Astrocyte of the cerebellum (primary cell): Measurements from ENCODE around the gene CALHM3.
A peak's percentile ranks its signal among the peaks of the same experiment; 100 is the strongest.
"Not testable (repeated sequence)": the region's sequence is repeated elsewhere in the genome, so short reads cannot be mapped to it uniquely, and the experiment has no call there.

Experiments
- DNase-seq: peaks from one replicate; pipeline ENCODE4 v3.0.0-alpha.2; 2011; ENCODE audit warnings: low read depth
- H3K4me3 ChIP-seq: 2 replicates; pipeline ENCODE4 v1.5.1; 2011; ENCODE audit warnings: mild to moderate bottlenecking, low read depth, low read length, moderate library complexity
- in situ Hi-C: cut with HindIII; loops from 2 replicates; pipeline ENCODE4 v1.10.0; 2017; ENCODE audit warnings: low sequenced_read_pairs
- TF ChIP-seq, protein P1 (sequence below): IDR thresholded peaks from 2 replicates; pipeline ENCODE4 v1.5.1; 2012; ENCODE audit warnings: low read length, low read depth, moderate library complexity, mild to moderate bottlenecking; ENCODE audit errors: missing control alignments

The CALHM3 gene

DNA sequence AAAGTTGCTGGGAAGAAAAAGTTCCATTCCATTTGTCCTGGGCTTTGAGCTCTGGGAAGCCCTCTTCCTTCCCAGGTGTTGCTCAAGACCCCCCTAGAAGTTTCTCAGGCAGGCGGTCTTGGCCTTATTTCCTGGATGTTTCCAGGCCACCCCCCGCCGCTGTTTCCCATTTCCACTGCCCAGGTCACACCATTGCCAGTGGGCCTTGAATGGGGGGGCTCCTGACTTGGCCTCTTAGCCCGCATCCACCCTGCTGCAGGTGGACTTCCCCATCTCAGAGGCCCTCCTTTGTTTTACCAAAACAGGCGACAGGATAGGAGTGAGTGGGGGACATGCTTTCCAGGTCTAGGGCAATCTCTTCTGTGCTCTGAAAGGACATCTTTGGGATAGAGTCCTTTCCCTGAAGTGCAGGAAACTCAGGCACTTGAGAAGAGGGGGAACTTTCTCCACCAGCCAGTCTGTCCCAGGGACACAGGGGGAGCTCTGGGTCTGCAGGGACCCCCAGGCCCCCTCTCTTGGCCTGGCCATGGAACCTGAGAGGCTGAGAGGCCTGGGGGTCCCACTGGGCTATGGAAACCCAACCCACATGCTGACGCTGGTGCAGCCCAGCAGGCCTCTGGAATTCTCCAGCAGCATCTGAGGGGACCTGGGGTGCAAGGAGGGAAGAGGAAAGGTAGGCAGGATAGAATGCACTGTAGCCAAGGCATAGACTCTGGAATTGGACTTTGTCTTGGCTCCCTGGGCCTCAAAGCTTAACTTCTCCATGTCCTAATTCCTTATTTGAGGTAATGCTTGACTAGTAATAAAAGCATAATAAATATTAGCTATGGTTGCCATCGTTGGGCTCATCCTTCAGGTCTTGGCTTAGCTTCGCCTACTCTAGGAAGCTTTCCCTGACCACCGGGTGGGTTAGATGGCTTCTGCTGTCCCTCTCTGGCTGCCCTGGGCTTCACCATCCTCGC is 32.0 kb upstream of the CALHM3 start:
- H3K4me3 ChIP-seq, result no peak overlapping the region
- in situ Hi-C loops, result loop anchor here (5.0 to 10.0 kb wide), 2 partner anchors 36 to 56 kb away; partner anchors contain the start of genes CALHM1 and CALHM2
- TF ChIP-seq, protein P1, sequence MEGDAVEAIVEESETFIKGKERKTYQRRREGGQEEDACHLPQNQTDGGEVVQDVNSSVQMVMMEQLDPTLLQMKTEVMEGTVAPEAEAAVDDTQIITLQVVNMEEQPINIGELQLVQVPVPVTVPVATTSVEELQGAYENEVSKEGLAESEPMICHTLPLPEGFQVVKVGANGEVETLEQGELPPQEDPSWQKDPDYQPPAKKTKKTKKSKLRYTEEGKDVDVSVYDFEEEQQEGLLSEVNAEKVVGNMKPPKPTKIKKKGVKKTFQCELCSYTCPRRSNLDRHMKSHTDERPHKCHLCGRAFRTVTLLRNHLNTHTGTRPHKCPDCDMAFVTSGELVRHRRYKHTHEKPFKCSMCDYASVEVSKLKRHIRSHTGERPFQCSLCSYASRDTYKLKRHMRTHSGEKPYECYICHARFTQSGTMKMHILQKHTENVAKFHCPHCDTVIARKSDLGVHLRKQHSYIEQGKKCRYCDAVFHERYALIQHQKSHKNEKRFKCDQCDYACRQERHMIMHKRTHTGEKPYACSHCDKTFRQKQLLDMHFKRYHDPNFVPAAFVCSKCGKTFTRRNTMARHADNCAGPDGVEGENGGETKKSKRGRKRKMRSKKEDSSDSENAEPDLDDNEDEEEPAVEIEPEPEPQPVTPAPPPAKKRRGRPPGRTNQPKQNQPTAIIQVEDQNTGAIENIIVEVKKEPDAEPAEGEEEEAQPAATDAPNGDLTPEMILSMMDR, result no peak
- no peak for DNase-seq

DNA sequence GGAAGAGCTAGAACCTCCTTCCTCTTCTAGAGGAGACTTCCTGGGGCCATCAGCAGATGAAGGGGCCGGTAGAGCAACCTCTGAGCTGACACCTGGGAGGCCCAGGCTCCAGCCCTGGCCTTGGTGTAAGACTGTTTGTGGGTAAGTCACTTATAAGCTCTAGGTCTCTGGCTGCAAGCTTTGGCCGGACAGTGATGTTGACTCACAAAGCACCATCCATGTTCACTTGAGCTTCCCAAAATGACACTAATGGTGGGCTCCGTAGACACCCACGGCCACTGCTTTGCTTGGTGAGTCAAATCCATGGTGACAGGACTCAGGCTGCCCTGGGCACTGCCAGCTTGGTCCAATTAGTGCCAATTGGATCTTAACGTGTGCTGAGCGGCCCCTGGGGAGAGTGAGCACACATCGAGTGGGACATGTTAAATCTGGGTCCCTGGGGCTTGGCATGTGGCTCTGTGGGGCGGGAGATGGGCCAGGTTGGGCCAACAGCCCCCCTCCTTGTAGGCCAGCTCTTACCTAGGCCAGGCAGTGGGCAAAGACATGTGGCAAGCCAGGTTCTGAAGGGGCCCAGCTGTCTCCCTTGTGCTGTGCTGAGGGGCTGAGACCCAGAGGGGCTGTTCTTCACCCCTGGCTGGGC is 31.1 kb upstream of the CALHM3 start:
- no peak for DNase-seq
- no peak overlapping the region for H3K4me3 ChIP-seq
- in situ Hi-C loops, result loop anchor here (5.0 to 10.0 kb wide), 2 partner anchors 37 to 55 kb away; partner anchors contain the start of genes CALHM1 and CALHM2
- TF ChIP-seq, protein P1, result no peak

DNA sequence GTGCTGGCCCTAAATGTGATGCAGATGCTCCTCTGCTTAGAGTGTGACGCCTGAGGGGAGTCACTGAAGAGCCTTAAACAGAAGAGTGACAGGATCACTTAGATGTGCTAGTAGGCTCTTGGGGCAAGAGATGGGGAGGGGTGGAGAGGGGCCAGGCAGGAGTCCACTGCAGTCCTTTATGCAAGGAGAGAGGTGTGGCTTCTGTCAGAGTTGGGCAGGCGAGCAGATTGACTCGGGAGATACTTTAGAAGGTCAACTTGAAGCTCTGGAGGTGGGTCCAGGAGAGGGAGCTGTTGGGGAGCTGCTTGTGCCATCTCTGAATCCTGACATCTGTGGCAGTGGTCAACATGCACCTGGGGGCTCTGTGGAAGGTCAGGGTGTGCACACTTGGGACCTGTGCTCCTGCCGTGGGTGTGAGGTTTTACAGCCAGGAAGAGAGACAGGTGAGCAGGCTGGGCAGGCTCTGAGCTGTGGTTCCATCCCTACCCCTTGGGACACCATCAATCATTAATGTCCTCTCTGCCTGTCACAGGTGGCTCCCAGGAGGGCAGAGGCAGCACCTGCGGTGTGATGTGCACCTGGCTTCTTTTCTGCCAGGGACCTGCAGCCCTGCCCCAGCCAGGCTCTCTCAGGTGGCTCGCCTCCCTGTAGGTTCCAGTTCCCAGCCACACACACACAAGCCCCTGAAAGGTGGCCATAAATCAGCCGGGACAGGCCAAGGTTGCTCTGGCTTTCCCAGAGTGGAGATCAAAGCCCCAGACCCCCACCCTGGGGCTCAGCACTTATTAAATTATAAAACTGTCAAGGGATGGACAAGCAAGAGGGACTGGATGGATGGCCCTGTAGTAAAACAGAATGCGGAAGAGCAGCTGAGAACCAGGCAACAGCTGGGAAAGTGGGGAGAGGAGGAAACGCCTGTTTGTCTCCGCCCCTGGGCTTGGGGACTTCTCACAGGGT is 28.5 kb upstream of the CALHM3 start:
- in situ Hi-C loops, result no loop called here
- TF ChIP-seq, protein P1, result no peak
- no peak overlapping the region for H3K4me3 ChIP-seq
- no peak for DNase-seq

DNA sequence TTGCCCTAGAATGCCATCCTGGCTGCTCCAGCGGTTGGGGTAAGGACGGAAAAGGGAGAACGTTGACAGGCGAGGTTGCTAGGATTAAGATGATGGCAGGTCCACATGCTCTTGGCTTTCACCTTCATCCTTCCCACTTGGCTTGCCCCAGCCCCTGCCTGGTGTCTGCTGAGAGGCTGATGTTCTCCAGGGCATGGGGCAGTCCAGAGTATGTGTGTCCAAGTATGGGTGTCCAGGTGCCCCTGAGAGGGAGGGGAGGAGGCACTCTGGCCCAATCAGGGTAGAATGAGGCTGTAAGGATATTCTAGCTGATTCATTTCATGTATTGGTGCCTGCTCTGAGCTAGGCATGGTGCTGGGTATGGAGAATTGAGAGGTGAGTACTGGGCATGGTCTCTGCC is 27.0 kb upstream of the CALHM3 start:
- TF ChIP-seq, protein P1, result no peak
- DNase-seq, result no peak

DNA sequence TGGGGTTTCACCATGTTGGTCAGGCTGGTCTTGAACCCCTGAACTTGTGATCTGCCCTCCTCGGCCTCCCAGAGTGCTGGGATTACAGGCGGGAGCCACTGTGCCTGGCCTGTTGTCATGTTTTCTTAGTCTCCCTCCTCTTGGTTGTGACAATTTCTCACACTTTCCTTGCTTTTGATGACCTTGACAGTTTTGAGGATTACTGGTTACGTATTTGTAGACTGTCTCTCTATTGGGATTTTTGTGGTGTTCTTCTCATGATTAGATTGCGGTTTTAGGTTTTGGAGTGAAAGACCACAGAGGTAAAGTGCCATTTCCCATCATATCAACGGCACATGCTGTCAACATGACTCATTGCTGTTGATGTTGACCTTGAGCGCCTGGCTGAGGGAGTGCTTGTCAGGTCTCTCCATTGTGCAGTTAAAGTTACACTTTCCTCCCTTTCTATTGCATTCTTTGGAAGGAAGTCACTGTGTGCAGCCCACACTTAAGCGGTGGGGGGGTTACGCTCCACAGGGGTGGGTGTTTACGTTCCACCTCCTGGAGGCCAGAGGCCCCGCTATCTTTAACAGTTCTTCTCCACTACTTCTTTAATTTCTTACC is 25.2 kb upstream of the CALHM3 start:
- no peak overlapping the region for H3K4me3 ChIP-seq
- TF ChIP-seq, protein P1, result no peak
- in situ Hi-C loops, result no loop called here
- peak; percentile 94 for DNase-seq

More for the DNA sequence above, 27.0 kb upstream of the CALHM3 start:
- in situ Hi-C loops, result no loop called here
- H3K4me3 ChIP-seq, result no peak overlapping the region

DNA sequence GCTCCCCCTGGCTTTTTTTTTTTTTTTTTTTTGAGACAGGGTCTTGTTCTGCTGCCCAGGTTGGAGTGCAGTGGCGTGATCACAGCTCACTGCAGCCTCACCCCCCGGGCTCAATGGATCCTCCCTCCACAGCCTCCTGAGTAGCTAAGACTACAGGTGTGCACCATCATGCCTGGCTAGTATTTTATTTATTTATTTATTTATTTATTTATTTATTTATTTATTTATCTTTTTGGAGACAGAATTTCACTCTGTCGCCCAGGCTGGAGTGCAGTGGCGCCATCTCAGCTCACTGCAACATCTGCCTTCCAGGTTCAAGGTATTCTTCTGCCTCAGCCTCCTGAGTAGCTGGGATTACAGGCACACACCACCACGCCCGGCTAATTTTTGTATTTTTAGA is 24.7 kb upstream of the CALHM3 start:
- H3K4me3 ChIP-seq, in situ Hi-C loops, DNase-seq: not testable (repeated sequence)
